Heart right ventricle (tissue), 16 donors: ENCODE results near the gene EMP3. TPM values are rescaled to one million over a fixed set of nuclear protein-coding genes. Genes with fewer than 3 reads are reported as not detected.

Experiments
- ATAC-seq, 8 donors: fragments of 200-7000 bp; cut with Tn5 transposase; one replicate each; pipeline ENCODE4 v1.9.1; 2020; ENCODE audit warnings: mild to moderate bottlenecking in 8 of 8, moderate library complexity in 8 of 8, moderate number of reproducible peaks in 1 of 8
- DNase-seq, 2 donors: peaks; one replicate each; pipeline ENCODE4 v3.0.0-alpha.2; 2020
- H3K27ac ChIP-seq, 10 donors: fragments of 200-600 bp; sonication (generic) in 2 of 10; one replicate each; pipeline versions ENCODE4 v1.5.0 to v1.8.0; 2020 to 2022; ENCODE audit warnings: mild to moderate bottlenecking in 3 of 10
- H3K27me3 ChIP-seq, 7 donors: fragments of 200-600 bp; one replicate each; pipeline ENCODE4 v1.8.0; 2021 to 2022; ENCODE audit warnings: mild to moderate bottlenecking in 2 of 7
- H3K36me3 ChIP-seq, 9 donors: fragments of 200-600 bp; sonication (generic) in 1 of 9; one replicate each; pipeline versions ENCODE4 v1.5.0 to v1.8.0; 2020 to 2022; ENCODE audit warnings: mild to moderate bottlenecking in 2 of 9
- H3K4me1 ChIP-seq, 9 donors: fragments of 200-600 bp; sonication (generic) in 1 of 9; one replicate each; pipeline versions ENCODE4 v1.5.0 to v1.8.0; 2020 to 2022; ENCODE audit warnings: mild to moderate bottlenecking in 4 of 9
- H3K4me3 ChIP-seq, 10 donors: fragments of 200-600 bp; sonication (generic) in 2 of 10; one replicate each; pipeline versions ENCODE4 v1.5.0 to v1.8.0; 2020 to 2022; ENCODE audit warnings: mild to moderate bottlenecking in 7 of 10, moderate library complexity in 2 of 10
- H3K9me3 ChIP-seq, 11 donors: fragments of 200-600 bp in 10 of 11; sonication (generic) in 2 of 11; one replicate each; pipeline versions ENCODE4 v1.5.0 to v1.8.0; 2013 to 2022; ENCODE audit warnings: mild to moderate bottlenecking in 2 of 11, control low read depth in 1 of 11, moderate library complexity in 1 of 11
- CTCF ChIP-seq, 9 donors: fragments of 200-600 bp; sonication (generic) in 2 of 9; IDR thresholded peaks; one replicate each; pipeline versions ENCODE4 v1.5.0 to v1.8.0; 2021 to 2022; ENCODE audit warnings: antibody characterized with exemption in 9 of 9, mild to moderate bottlenecking in 5 of 9, moderate library complexity in 1 of 9
- WGBS, 2 donors: extraction: QIAGEN DNeasy Blood & Tissue Kit; methylation state at CpG; one replicate each; pipeline ENCODE4 v1.1.7; 2013; ENCODE audit warnings: inconsistent platforms in 1 of 2; 5-methylcytosine and 5-hydroxymethylcytosine counted together
- intact Hi-C, 10 donors: fragments of 100-400 bp; cut with DNase I; formaldehyde crosslinking; loops; one replicate each; pipeline versions ENCODE4 v1.11.1 to v1.14.2; 2022
- polyA plus RNA-seq, 2 donors: library from polyadenylated mRNA; stranded (reverse); fragments of 200-250 nt; gene quantifications; one replicate each; pipeline ENCODE4 v1.2.3, GENCODE V29; 2013
- total RNA-seq, 10 donors: library from RNA; stranded (reverse); fragmentation: NEBNext Ultra II Directional in 3 of 10; extraction: Animal tissue kit (Norgen Biotek cat#: 25700) in 3 of 10; gene quantifications; one replicate each; pipeline versions ENCODE4 v1.2.1 to v1.2.4, GENCODE V29; 2021 to 2023
- donor health status: Arrhythmogenic right ventricular cardiomyopathy.
- donor health status: ischemic (EF 13 %, LVEDD 7.1; RV severe dilation, severe dysfunction).
- donor health status: healthy with polysubstance abuse.
- donor health status: DM: no; HTN: yes; CAD: no.
- donor health status: DM: no; HTN: no; CAD: no.
- donor health status: ischemic (EF 25% LVEDD 6.9; RV normal size, moderate dysfunction).
- donor health status: ischemic (EF 25% LVEDD 5.7; RV mildly dilated, moderate dysfunction).
- donor health status: healthy.
- donor health status: DM: yes; HTN: yes; CAD: no.
- donor health status: Ischemic cardiomyopathy.
- donor health status: ischemic (EF 35%, LVEDD 5.7; RV mildly dilated, moderate dysfunction).
- donor health status: nonischemic (EF 11% LVEDD 7.7; RV severe dilation, severe dysfunction).
- donor health status: DM: yes; HTN: yes; CAD: no.
- donor health status: PGD.
- donor health status: ischemic (EF 29% LVEDD 5.4; RV normal size, mild dysfunction).
- donor health status: nonischemic (EF 23%, LVEDD 6.1; RV moderate dilation, normal function).

Gene EMP3
- total and polyA plus RNA-seq, 12 donors = 18.8 to 124 (median 38.5) TPM

DNA sequence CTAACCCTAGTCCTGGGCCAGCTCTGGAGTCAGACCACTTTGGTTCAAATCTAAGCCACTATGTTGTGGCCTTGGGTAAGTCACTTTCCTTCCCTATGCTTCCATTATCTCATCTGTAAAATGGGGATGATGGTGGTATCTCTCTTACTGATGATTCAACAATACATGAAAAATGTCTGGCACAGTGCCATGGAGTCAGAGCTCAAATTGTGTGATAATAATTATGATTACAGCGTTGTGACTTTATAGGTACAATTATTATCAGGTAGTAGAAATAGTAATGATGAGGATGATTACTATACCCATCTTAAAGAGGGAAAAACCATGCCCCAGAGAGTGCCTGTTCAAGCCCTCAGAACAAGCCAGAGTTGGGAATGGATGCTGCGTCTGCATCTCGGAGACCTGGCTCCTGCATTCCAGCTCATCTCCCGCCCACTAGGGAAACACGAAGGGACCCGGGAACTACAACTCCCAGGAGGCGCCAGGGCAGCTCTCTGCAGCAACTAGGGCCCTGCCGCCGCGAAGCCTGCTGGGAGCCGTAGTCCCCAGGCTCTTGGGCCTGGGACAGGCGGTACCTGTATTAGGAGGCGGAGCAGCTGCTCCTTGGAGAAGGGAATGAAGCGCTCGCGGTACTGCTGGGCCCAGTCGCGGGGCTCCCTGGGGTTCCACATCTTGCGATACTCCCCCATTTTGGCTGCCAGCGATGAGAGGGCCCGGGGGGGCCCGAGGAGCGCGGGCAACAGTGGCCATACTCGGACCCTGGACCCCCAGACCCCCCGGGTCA, 37.6 kb downstream of the EMP3 start:
- H3K9me3 ChIP-seq = no peaks in the 10 kb centered on the region
- DNase-seq (peak; percentile 95 to 96), ATAC-seq (peak; percentile 86 to 96 (median 92))
- peaks cover 0 to 29% (median 0%) of the 10 kb centered on the region in 9 donors for H3K36me3 ChIP-seq
- peak overlapping the region; percentile 87 to 99 (median 96) for H3K27ac ChIP-seq
- 3 to 4% methylated on average over 26 of the region's 26 CpGs for WGBS, 2 donors
- intact Hi-C loops = loop anchor here in 3 of 10 donors (2.0 to 5.0 kb wide), 3 partner anchors 36 to 106 kb away; partner anchors contain the start of genes CYTH2 (in 1 of the 3) and EMP3 (in 1 of the 3)
- H3K4me1 ChIP-seq = peaks cover 0 to 16% (median 5%) of the 10 kb centered on the region in 9 donors
- TF ChIP-seq CTCF (IDR thresholded peaks at IDR 0.05) = peak in 1 of 9 donors; percentile 18
- H3K27me3 ChIP-seq = no peaks in the 10 kb centered on the region
- H3K4me3 ChIP-seq = peak overlapping the region; percentile 47 to 86 (median 68)

DNA sequence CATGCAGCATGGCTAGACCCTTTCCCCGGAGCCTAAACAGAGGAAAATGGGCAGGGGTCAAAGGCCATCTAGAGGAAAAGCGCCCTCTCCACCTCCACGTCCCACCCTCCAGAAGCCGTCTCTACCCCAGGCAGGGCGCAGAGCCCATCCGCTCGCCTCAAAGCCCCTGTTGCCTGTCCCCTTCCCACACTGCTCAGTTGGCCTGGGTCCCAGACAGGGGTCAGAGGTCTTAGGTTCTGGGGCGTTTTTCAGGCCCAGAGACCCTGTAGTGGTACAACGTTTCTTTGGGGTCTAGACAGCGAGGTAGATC, 38.1 kb downstream of the EMP3 start:
- no peaks in the 10 kb centered on the region for H3K9me3 ChIP-seq
- no peaks in the 10 kb centered on the region for H3K27me3 ChIP-seq
- intact Hi-C loops = loop anchor here in 3 of 10 donors (2.0 to 5.0 kb wide), 3 partner anchors 36 to 105 kb away; partner anchors contain the start of genes CYTH2 (in 1 of the 3) and EMP3 (in 1 of the 3)
- H3K36me3 ChIP-seq = peaks cover 0 to 26% (median 0%) of the 10 kb centered on the region in 9 donors
- H3K4me1 ChIP-seq = peaks cover 0 to 16% (median 5%) of the 10 kb centered on the region in 9 donors
- TF ChIP-seq CTCF (IDR thresholded peaks at IDR 0.05) = no peak
- peak overlapping the region; percentile 87 to 99 (median 96) for H3K27ac ChIP-seq
- DNase-seq = no peak
- 0 to 2% methylated on average over 10 of the region's 10 CpGs for WGBS, 2 donors
- peak in 7 of 8 donors; percentile 2 to 38 (median 15) for ATAC-seq
- H3K4me3 ChIP-seq = peak overlapping the region; percentile 47 to 86 (median 68)

- no peaks in the 10 kb centered on the region for H3K27me3 ChIP-seq
- H3K27ac ChIP-seq = peak within 1 kb of the TSS; percentile 87 to 99 (median 96)
- 1% methylated on average over 57 to 59 of the region's 59 CpGs for WGBS, 2 donors
- peak; percentile 95 to 98 (median 96) for ATAC-seq
- TF ChIP-seq CTCF (IDR thresholded peaks at IDR 0.05) = no peak
- no peaks in the 10 kb centered on the region for H3K9me3 ChIP-seq
- intact Hi-C loops = loop anchor here in 3 of 10 donors (2.0 to 5.0 kb wide), 3 partner anchors 37 to 105 kb away; partner anchors contain the start of genes CYTH2 (in 1 of the 3) and EMP3 (in 1 of the 3)
- DNase-seq = peak; percentile 99
- H3K4me3 ChIP-seq = peak within 1 kb of the TSS; percentile 47 to 86 (median 68)
- peaks cover 0 to 16% (median 5%) of the 10 kb centered on the region in 9 donors for H3K4me1 ChIP-seq
- peaks cover 0 to 20% (median 0%) of the 10 kb centered on the region in 9 donors for H3K36me3 ChIP-seq
These were observed 38.7 kb downstream of the EMP3 start, which contains the start of the genes SYNGR4 and TMEM143 for GRCh38 chr19:48363810-48364597. Gene SYNGR4, plus strand, starts transcription at chr19:48364367. Its CDS starts 1,476 bp downstream, at chr19:48365843. Gene TMEM143, minus strand, starts transcription at chr19:48363940. Its CDS starts 20 bp downstream, at chr19:48363920.
